Panc1 (cell line): ENCODE measurements around the gene KLHDC7A. TPM values are rescaled to one million over a fixed set of nuclear protein-coding genes. Genes with fewer than 3 reads are reported as not detected.

Experiments
- total RNA-seq: library from RNA; stranded (reverse); gene quantifications from one replicate; pipeline ENCODE4 v1.2.1, GENCODE V29; 2021; ENCODE audit not compliant: unreplicated experiment

Gene KLHDC7A
- total RNA-seq, 1 experiment from 2014 or later = 0.31 TPM

Other genes starting within 250 kb of the KLHDC7A start
- not detected for gene PAX7, start 149.9 kb downstream of the KLHDC7A start, total RNA-seq